ENCODE results near the gene NXPH3.

DNA sequence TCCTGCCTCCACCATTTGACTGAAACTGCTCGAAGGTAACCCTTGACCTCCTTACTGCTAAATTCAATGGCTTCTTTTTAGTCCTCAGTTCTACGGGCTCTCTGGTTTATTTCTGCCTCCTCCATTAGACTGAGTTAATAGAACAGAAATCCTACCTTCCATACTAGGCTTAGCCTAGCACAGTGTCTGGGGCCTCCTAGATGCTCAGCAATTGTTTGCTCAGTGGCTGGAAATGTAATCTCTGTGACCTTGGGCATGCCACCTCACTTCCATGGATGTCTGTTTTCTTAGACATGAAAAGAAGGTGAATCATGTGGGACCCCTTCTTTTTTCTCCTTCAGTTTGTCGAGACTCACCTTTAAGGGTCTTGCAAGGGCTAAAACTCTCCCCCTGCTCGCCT is 19.7 kb downstream of the NXPH3 start:
- no peak for TF ChIP-seq CREB1 (IDR thresholded peaks at IDR 0.05)
- no peak for TF ChIP-seq CREB1 (CRISPR knock-in tag; IDR thresholded peaks at IDR 0.05)
- no peak for TF ChIP-seq SIN3B (IDR thresholded peaks at IDR 0.05; ENCODE audit: low read depth)
- TF ChIP-seq, protein P1, sequence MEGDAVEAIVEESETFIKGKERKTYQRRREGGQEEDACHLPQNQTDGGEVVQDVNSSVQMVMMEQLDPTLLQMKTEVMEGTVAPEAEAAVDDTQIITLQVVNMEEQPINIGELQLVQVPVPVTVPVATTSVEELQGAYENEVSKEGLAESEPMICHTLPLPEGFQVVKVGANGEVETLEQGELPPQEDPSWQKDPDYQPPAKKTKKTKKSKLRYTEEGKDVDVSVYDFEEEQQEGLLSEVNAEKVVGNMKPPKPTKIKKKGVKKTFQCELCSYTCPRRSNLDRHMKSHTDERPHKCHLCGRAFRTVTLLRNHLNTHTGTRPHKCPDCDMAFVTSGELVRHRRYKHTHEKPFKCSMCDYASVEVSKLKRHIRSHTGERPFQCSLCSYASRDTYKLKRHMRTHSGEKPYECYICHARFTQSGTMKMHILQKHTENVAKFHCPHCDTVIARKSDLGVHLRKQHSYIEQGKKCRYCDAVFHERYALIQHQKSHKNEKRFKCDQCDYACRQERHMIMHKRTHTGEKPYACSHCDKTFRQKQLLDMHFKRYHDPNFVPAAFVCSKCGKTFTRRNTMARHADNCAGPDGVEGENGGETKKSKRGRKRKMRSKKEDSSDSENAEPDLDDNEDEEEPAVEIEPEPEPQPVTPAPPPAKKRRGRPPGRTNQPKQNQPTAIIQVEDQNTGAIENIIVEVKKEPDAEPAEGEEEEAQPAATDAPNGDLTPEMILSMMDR (IDR thresholded peaks at IDR 0.05 in 2 of 3, conservative IDR thresholded peaks at IDR 0.05 in 1 of 3; ENCODE audit: insufficient read depth in 2 of 3, low read depth in 1 of 3, low read length in 3 of 3): no peak
- no peak for TF ChIP-seq ZKSCAN1 (IDR thresholded peaks at IDR 0.05; ENCODE audit: low read depth, low read length)

Measured in K562 (cell line).